Neutrophil (primary cell): Measurements from ENCODE around the gene F9.

Experiments
- H3K27ac ChIP-seq: fragments of 200-600 bp; sonication (generic); 2 replicates; pipeline ENCODE4 v1.5.1; 2016; ENCODE audit warnings: mild to moderate bottlenecking, moderate library complexity
- H3K27me3 ChIP-seq: fragments of 200-600 bp; sonication (generic); 2 replicates; pipeline ENCODE4 v1.6.0; 2016; ENCODE audit warnings: mild to moderate bottlenecking
- H3K36me3 ChIP-seq: fragments of 200-600 bp; sonication (generic); 2 replicates; pipeline ENCODE4 v1.5.1; 2017
- H3K4me1 ChIP-seq, 2 experiments: fragments of 200-600 bp in 1 of 2; sonication (generic) in 1 of 2; 1 replicate in 1 of 2; 2 replicates in 1 of 2; pipeline versions ENCODE4 v1.5.1 to v1.6.1; 2013 to 2016; ENCODE audit warnings: low read depth in 1 of 2, low read length in 1 of 2, mild to moderate bottlenecking in 1 of 2, moderate library complexity in 1 of 2; ENCODE audit not compliant: control insufficient read depth in 1 of 2, insufficient read depth in 1 of 2
- H3K4me3 ChIP-seq, 2 experiments: fragments of 200-600 bp in 1 of 2; sonication (generic) in 1 of 2; 1 replicate in 1 of 2; 2 replicates in 1 of 2; pipeline ENCODE4 v1.5.1; 2013 to 2016; ENCODE audit warnings: low read depth in 1 of 2, low read length in 1 of 2, mild to moderate bottlenecking in 1 of 2, moderate library complexity in 1 of 2
- H3K9me3 ChIP-seq: fragments of 200-600 bp; sonication (generic); 2 replicates; pipeline ENCODE4 v1.5.1; 2016
- CTCF ChIP-seq: fragments of 200-600 bp; sonication (generic); IDR thresholded peaks from 2 replicates; pipeline ENCODE4 v1.5.1; 2016; ENCODE audit warnings: antibody characterized with exemption

The F9 gene

DNA sequence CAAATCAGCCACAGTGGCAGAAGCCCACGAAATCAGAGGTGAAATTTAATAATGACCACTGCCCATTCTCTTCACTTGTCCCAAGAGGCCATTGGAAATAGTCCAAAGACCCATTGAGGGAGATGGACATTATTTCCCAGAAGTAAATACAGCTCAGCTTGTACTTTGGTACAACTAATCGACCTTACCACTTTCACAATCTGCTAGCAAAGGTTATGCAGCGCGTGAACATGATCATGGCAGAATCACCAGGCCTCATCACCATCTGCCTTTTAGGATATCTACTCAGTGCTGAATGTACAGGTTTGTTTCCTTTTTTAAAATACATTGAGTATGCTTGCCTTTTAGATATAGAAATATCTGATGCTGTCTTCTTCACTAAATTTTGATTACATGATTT lies at the start of gene F9:
Gene F9, plus strand, starts transcription at position 190 of the 400 bp plus-strand sequence. Its CDS starts 26 bp downstream, at position 216.
- no peak within 1 kb of the TSS for H3K4me3 ChIP-seq
- no peak within 1 kb of the TSS for H3K27ac ChIP-seq
- H3K9me3 ChIP-seq = no peaks in the 10 kb centered on the region
- no peak for TF ChIP-seq CTCF
- no peaks in the 10 kb centered on the region for H3K36me3 ChIP-seq
- no peaks in the 10 kb centered on the region for H3K4me1 ChIP-seq
- no peaks in the 10 kb centered on the region for H3K27me3 ChIP-seq

- H3K27ac ChIP-seq = no peak overlapping the region
- no peaks in the 10 kb centered on the region for H3K27me3 ChIP-seq
- H3K36me3 ChIP-seq = no peaks in the 10 kb centered on the region
- H3K9me3 ChIP-seq = no peaks in the 10 kb centered on the region
- no peak overlapping the region for H3K4me3 ChIP-seq
- no peak for TF ChIP-seq CTCF
- no peaks in the 10 kb centered on the region for H3K4me1 ChIP-seq
These were observed 46.8 kb upstream of the F9 start for GRCh38 chrX:139483699-139484098.

GRCh38 chrX:139484591-139484990 lies 45.9 kb upstream of the F9 start:
- Histone ChIP-seq H3K36me3 (no peaks in the 10 kb centered on the region), H3K9me3 (no peaks in the 10 kb centered on the region), H3K4me1 (no peaks in the 10 kb centered on the region), H3K27ac (no peak overlapping the region), H3K27me3 (no peaks in the 10 kb centered on the region), H3K4me3 (no peak overlapping the region)
- no peak for TF ChIP-seq CTCF

- Histone ChIP-seq H3K4me1 (no peaks in the 10 kb centered on the region), H3K27ac (no peak overlapping the region), H3K27me3 (no peaks in the 10 kb centered on the region), H3K4me3 (no peak overlapping the region), H3K36me3 (no peaks in the 10 kb centered on the region), H3K9me3 (no peaks in the 10 kb centered on the region)
- no peak for TF ChIP-seq CTCF
These were observed 35.2 kb upstream of the F9 start for GRCh38 chrX:139495324-139495723.

DNA sequence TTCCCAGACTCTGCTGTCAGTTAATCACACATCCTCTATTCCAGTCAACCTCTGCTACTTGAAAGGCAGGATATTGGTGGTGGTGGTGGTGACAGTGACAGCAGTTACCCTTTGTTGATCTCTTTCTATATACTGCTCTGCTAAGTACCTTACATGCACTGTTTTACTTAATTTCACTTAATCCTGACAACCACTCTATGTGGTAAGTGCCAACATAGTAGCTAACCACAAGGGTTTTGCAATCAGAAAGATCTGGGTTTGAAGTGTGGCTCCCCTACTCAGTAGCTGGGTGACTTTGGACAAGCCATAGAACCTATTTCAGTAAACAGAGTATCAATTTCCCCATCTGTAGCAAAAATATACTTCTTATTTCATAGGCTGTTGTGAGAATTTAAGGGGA lies 24.2 kb upstream of the F9 start:
- Histone ChIP-seq H3K9me3 (no peaks in the 10 kb centered on the region), H3K27me3 (no peaks in the 10 kb centered on the region), H3K36me3 (no peaks in the 10 kb centered on the region), H3K4me1 (peaks cover 2 to 6% of the 10 kb centered on the region in 2 experiments), H3K4me3 (no peak overlapping the region), H3K27ac (no peak overlapping the region)
- TF ChIP-seq CTCF = no peak

- Histone ChIP-seq H3K27me3 (no peaks in the 10 kb centered on the region), H3K9me3 (no peaks in the 10 kb centered on the region), H3K36me3 (no peaks in the 10 kb centered on the region), H3K4me1 (peaks cover 2 to 6% of the 10 kb centered on the region in 2 experiments), H3K4me3 (no peak overlapping the region), H3K27ac (no peak overlapping the region)
- TF ChIP-seq CTCF = no peak
These were observed 22.4 kb upstream of the F9 start for GRCh38 chrX:139508099-139508498.
